WI38 (cell line): ENCODE data around the gene VN1R5.
"Not testable (repeated sequence)": the region's sequence is repeated elsewhere in the genome, so short reads cannot be mapped to it uniquely, and the experiment has no call there.

Experiments
- H3K4me3 ChIP-seq: 2 replicates; pipeline ENCODE4 v1.5.1; 2011; ENCODE audit warnings: low read depth, mild to moderate bottlenecking, control low read depth, low read length
- TF ChIP-seq, protein P1 (sequence below): IDR thresholded peaks from 2 replicates; pipeline ENCODE4 v1.5.1; 2012; ENCODE audit warnings: low read depth, mild to moderate bottlenecking, control low read depth, low read length

The VN1R5 gene

DNA sequence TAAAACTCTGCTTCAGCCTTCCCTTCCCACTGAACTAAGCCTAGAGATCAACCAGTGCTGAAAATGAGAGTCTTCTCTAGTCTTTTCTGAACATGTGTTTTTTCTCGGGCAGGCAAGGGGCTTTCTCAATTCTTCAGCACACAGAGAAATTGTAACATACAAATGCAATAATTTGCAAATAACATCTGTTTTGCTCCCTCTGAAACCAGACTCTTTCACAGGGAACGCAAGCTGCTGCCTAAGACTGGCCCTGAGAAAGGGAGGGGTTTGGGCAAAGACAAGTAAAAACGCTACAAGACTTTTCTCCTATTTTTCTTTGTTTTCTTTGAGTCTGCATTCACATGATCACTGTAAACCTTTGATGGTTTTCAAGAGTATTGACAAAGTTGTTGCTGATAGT, 39.6 kb upstream of the VN1R5 start:
- TF ChIP-seq, protein P1, sequence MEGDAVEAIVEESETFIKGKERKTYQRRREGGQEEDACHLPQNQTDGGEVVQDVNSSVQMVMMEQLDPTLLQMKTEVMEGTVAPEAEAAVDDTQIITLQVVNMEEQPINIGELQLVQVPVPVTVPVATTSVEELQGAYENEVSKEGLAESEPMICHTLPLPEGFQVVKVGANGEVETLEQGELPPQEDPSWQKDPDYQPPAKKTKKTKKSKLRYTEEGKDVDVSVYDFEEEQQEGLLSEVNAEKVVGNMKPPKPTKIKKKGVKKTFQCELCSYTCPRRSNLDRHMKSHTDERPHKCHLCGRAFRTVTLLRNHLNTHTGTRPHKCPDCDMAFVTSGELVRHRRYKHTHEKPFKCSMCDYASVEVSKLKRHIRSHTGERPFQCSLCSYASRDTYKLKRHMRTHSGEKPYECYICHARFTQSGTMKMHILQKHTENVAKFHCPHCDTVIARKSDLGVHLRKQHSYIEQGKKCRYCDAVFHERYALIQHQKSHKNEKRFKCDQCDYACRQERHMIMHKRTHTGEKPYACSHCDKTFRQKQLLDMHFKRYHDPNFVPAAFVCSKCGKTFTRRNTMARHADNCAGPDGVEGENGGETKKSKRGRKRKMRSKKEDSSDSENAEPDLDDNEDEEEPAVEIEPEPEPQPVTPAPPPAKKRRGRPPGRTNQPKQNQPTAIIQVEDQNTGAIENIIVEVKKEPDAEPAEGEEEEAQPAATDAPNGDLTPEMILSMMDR, result no peak
- no peak overlapping the region for H3K4me3 ChIP-seq

DNA sequence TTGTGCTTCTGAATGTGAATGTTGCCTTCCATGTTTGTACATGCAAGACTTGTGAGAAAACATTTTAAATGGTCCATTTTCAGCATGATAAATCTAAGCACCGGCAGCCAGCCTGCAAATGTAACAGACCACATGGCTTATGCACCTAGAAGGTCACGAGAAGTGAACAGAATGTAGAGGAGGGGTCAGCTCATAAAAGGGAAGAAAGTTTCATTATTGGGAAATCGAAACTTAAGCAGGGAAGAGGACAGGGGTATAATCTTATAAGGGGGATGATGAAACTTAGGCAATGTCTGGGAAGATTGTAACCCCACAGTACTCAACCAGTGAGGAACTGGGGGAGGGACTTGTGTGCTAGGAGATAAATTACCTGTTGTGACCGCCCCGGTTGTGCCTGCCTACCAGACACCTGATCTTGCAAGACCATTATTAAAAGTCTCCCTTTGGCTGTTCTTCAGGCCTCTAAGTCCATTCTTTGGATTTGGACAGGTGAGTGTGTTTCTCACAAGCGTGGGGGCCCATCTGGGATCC, 37.7 kb upstream of the VN1R5 start:
- H3K4me3 ChIP-seq, result no peak overlapping the region
- TF ChIP-seq, protein P1, result no peak

DNA sequence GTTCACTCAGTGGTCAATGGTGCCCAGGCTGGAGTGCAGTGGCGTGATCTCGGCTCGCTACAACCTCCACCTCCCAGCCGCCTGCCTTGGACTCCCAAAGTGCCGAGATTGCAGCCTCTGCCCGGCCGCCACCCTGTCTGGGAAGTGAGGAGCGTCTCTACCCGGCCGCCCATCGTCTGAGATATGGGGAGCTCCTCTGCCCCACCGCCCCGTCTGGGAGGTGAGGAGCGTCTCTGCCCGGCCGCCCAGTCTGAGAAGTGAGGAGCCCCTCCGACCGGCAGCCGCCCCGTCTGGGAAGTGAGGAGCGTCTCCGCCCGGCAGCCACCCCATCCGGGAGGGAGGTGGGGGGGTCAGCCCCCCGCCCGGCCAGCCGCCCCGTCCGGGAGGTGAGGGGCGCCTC, 35.6 kb upstream of the VN1R5 start:
- not testable (repeated sequence) for H3K4me3 ChIP-seq

DNA sequence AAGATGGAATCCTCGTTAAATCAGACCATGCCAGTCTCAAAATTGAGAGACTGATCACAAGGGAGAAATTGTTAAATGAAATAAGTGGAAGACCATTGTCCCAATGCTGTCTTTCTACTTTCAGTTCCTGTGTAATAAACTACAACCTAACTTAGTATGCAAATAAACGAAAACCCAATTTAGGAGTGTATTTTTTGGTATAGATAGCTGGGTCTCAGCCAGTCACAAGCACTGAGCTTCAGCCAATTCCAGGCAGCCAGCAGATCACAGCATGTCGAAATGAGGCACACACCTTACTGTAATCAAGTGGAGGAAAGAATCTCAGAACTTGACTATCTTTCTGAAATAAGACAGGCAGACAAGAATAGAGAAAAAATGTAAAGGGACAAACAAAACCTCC, 33.0 kb upstream of the VN1R5 start:
- TF ChIP-seq, protein P1, result no peak
- H3K4me3 ChIP-seq, result no peak overlapping the region

DNA sequence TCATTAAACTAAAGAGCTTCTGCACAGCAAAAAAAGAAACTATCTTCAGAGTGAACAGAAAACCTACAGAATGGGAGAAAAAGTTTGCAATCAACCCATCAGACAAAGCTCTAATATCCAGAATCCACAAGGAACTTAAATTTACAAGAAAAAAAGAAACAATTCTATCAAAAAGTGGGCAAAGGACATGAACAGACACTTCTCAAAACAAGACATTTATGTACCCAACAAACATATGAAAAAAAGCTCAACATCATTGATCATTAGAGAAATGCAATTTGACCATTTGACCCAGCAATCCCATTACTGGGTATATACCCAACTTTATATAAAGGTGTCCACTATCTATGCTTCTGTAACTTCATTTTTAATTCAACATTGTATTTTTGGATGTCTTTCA, 31.1 kb upstream of the VN1R5 start:
- no peak overlapping the region for H3K4me3 ChIP-seq
- TF ChIP-seq, protein P1, result no peak

DNA sequence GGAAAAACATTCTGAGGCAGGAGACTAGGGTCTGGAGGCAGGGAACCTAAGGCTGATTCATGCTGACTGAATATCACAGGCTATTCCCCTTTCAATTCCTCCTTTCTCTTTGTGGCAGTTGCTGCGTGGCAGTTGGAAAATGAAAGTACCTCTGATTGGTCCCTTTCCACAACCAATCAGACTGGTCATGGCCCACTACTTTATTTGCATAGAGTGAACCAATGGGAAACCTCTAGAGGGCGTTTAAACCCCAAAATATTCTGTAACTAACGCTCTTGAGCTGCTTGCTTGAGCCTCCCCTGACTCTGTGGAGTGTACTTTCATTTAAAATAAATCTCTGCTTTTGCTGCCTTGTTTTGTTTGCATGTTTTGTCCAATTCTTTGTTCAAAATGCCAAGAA, 27.7 kb upstream of the VN1R5 start:
- TF ChIP-seq, protein P1, result no peak
- H3K4me3 ChIP-seq, result no peak overlapping the region

DNA sequence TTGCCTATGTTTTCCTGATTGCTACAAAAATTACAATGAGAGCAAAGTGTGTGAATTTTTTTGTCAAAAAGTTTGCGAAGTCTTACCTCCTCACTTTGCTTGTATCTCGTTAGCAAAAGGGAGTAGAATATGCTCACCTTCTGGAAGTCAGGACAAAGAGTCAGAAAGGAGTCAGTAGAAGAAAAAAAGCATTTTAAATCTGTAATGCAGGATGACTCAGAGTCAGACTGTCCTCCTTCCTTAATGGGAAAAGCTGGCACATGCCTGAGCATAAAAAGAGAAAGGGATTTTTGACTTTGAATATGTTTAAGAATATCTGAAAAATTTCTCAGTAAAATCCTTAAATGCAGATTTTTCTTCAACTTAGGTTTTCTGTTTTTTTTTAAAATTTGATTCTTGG, 14.2 kb upstream of the VN1R5 start:
- no peak overlapping the region for H3K4me3 ChIP-seq
- TF ChIP-seq, protein P1, result no peak

DNA sequence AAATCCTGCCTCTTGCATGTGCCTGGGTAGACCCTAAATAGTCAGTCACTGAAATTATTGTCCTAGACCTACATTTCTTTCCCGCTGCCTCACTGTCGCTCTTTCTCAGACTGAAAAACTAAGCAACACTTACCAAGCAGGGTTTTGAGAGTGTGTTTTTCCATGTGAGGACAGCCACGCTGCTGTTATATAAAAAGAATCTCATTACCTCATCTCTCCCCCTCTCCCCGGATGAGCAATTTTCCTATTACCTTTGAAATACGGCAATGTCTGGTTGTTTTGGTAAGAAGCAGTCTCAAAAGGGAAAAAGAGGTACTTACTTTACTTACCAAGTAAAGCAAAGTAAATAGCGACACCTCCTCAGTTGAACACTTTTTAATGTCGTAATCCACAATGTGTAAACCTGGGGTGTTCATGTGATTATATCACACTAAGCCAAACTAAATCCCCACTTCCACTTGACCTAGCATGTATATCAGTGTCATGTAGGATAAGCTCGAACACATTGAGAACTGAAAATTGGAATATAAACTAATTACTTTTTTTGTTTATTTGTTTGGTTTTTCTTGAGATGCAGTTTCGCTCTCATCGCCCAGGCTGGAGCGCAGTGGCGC, 12.2 kb upstream of the VN1R5 start:
- TF ChIP-seq, protein P1, result no peak
- H3K4me3 ChIP-seq, result no peak overlapping the region
